ENCODE measurements around the gene ARHGEF28.

DNA sequence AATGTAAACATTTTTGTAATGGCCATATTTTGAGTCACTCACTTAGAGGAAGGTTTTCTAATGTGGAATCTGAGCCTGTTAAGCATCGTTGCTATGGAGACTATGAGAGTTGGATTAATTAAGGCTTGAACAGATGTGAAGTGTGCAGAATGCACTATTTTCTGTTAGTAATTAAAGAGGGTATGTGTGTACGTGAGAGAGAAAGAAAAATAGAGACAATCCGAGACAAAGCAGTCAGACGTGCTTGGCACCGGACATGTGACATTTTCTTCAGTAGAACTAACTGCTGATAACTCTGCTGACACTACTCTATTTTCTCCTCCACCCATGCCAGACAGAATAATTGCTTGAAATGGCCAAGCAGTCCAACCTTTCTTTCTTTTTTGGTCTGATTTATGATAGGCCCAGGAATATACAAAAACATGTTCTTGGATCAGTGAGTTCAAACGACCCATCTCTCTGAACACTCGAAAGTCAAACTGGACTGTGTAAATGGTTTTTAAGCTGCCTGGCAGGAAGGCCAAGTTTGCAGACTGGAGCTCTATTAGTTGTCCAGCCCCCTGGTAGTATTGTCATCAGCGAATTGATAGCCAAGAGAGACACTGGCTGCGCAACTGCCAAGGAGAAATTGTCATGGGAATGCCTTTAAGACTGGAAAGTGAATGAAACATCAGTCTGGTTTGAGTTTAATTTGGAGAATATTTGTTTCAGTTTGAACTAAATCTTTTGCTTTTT lies 322.1 kb downstream of the ARHGEF28 start:
- TF ChIP-seq POLR2AphosphoS5 (IDR thresholded peaks at IDR 0.05; ENCODE audit: low read depth, low read length) = no peak
- TF ChIP-seq POLR2A (IDR thresholded peaks at IDR 0.05; ENCODE audit: low read depth, low read length) = no peak
